ENCODE data around the gene NAALADL2.

GRCh38 chr3:175716446-175716845, 857.3 kb downstream of the NAALADL2 start:
- TF ChIP-seq CTCF (conservative IDR thresholded peaks at IDR 0.05 in 1 of 2, IDR thresholded peaks at IDR 0.05 in 1 of 2; ENCODE audit: extremely low read depth in 1 of 2, insufficient read depth in 1 of 2, low read depth in 1 of 2, low read length in 2 of 2) (no peak), EZH2 (IDR thresholded peaks at IDR 0.05; ENCODE audit: borderline replicate concordance, low read length) (no peak)

Measured in mammary epithelial cell (primary cell).